ENCODE data around the gene TIA1.
"Not testable (repeated sequence)": the region's sequence is repeated elsewhere in the genome, so short reads cannot be mapped to it uniquely, and the experiment has no call there.

TIA1 gene

GRCh38 chr2:70214365-70214764 is 34.1 kb downstream of the TIA1 start:
- no peak for DNase-seq

- DNase-seq: no peak
Measured at GRCh38 chr2:70212298-70212932, 36.0 kb downstream of the TIA1 start.

- no peak for DNase-seq
Measured at GRCh38 chr2:70211595-70211994, 36.8 kb downstream of the TIA1 start.

- DNase-seq: no peak
Measured at GRCh38 chr2:70204452-70204851, 44.0 kb downstream of the TIA1 start.

- DNase-seq: no peak
Measured at GRCh38 chr2:70203086-70203485, 45.3 kb downstream of the TIA1 start.

GRCh38 chr2:70202236-70202806 is 46.1 kb downstream of the TIA1 start:
- DNase-seq: no peak

GRCh38 chr2:70201831-70202230 is 46.6 kb downstream of the TIA1 start:
- DNase-seq: no peak

GRCh38 chr2:70201225-70201768 is 47.1 kb downstream of the TIA1 start:
- no peak for DNase-seq

GRCh38 chr2:70199320-70199864 is 49.0 kb downstream of the TIA1 start:
- no peak for DNase-seq

GRCh38 chr2:70192516-70192915 is 55.9 kb downstream of the TIA1 start:
- no peak for DNase-seq

GRCh38 chr2:70191244-70191735 is 57.1 kb downstream of the TIA1 start:
- no peak for DNase-seq

- DNase-seq: peak; percentile 85
Measured at GRCh38 chr2:70190418-70191243, 57.8 kb downstream of the TIA1 start, which contains the start of gene C2orf42. C2orf42 (minus strand) TSS chr2:70191019; CDS start chr2:70181985, 9,034 bp downstream.

GRCh38 chr2:70188460-70188859 is 60.0 kb downstream of the TIA1 start:
- DNase-seq: no peak

GRCh38 chr2:70187170-70187569 is 61.3 kb downstream of the TIA1 start:
- not testable (repeated sequence) for DNase-seq

- no peak for DNase-seq
Measured at GRCh38 chr2:70182689-70183088, 65.7 kb downstream of the TIA1 start.

GRCh38 chr2:70181363-70181956 is 67.0 kb downstream of the TIA1 start:
- no peak for DNase-seq

GRCh38 chr2:70173520-70173919 is 74.9 kb downstream of the TIA1 start:
- no peak for DNase-seq

GRCh38 chr2:70169654-70170245 is 78.7 kb downstream of the TIA1 start:
- DNase-seq: not testable (repeated sequence)

- DNase-seq: no peak
Measured at GRCh38 chr2:70161069-70161534, 87.3 kb downstream of the TIA1 start.

GRCh38 chr2:70160545-70160944 is 87.9 kb downstream of the TIA1 start:
- DNase-seq: no peak

Data from T-helper 9 cell (primary cell).